Osteoblast (primary cell): ENCODE results near the gene MYO15B. TPM values are rescaled to one million over a fixed set of nuclear protein-coding genes. Genes with fewer than 3 reads are reported as not detected.
A peak's percentile ranks its signal among the peaks of the same experiment; 100 is the strongest.

Experiments
- DNase-seq: peaks from one replicate; pipeline ENCODE4 v3.0.0; 2011; ENCODE audit warnings: low spot score, mixed read lengths; ENCODE audit not compliant: insufficient read length; ENCODE audit errors: missing footprints
- H2AFZ ChIP-seq: 2 replicates; pipeline ENCODE4 v1.6.0; 2011; ENCODE audit warnings: mild to moderate bottlenecking, low read length
- H3K27ac ChIP-seq: 2 replicates; pipeline ENCODE4 v1.5.1; 2011; ENCODE audit warnings: mild to moderate bottlenecking, low read depth, low read length, moderate library complexity
- H3K27me3 ChIP-seq: 2 replicates; pipeline ENCODE4 v1.6.0; 2012; ENCODE audit warnings: mild to moderate bottlenecking, control low read depth, inconsistent platforms, low read length, moderate library complexity; ENCODE audit not compliant: insufficient read depth
- H3K36me3 ChIP-seq: 2 replicates; pipeline ENCODE4 v1.5.1; 2011; ENCODE audit warnings: mild to moderate bottlenecking, low read length, control low read depth, moderate library complexity; ENCODE audit not compliant: insufficient read depth
- H3K4me1 ChIP-seq: 2 replicates; pipeline ENCODE4 v1.5.1; 2011; ENCODE audit warnings: mild to moderate bottlenecking, low read length, control low read depth, moderate library complexity; ENCODE audit not compliant: insufficient read depth
- H3K4me2 ChIP-seq: 2 replicates; pipeline ENCODE4 v1.6.0; 2011; ENCODE audit warnings: mild to moderate bottlenecking, low read length; ENCODE audit not compliant: insufficient read depth
- H3K4me3 ChIP-seq: fragments of 200-600 bp; sonication (generic); 3 replicates; pipeline ENCODE4 v1.5.1; 2012; ENCODE audit warnings: mild to moderate bottlenecking, low read length, inconsistent platforms; ENCODE audit not compliant: insufficient read depth
- H3K79me2 ChIP-seq: 2 replicates; pipeline ENCODE4 v1.6.0; 2012; ENCODE audit warnings: mild to moderate bottlenecking, low read length, control low read depth, inconsistent platforms; ENCODE audit not compliant: insufficient read depth
- H3K9me3 ChIP-seq: 2 replicates; pipeline ENCODE4 v1.5.1; 2011; ENCODE audit warnings: low read depth, low read length, control low read depth
- H4K20me1 ChIP-seq: 2 replicates; pipeline ENCODE4 v1.6.0; 2012; ENCODE audit warnings: mild to moderate bottlenecking, low read length, control low read depth; ENCODE audit not compliant: insufficient read depth
- total RNA-seq: library from RNA; depleted of rRNA; stranded (reverse); fragments of >200 nt; gene quantifications from 2 replicates; pipeline ENCODE4 v1.2.3, GENCODE V29; 2012
- TF ChIP-seq, protein P1 (sequence below): IDR thresholded peaks from 2 replicates; pipeline ENCODE4 v1.5.1; 2011; ENCODE audit warnings: mild to moderate bottlenecking, low read depth, low read length, moderate library complexity; ENCODE audit errors: extremely low read depth

The MYO15B gene
- total RNA-seq, 1 donor: 1.4 TPM

- Histone ChIP-seq H3K27ac (no peak overlapping the region), H3K9me3 (no peaks in the 10 kb centered on the region), H4K20me1 (no peaks in the 10 kb centered on the region), H3K79me2 (no peaks in the 10 kb centered on the region), H3K36me3 (no peaks in the 10 kb centered on the region), H3K27me3 (no peaks in the 10 kb centered on the region), H3K4me1 (no peaks in the 10 kb centered on the region), H2AFZ (no peak overlapping the region), H3K4me2 (no peak overlapping the region), H3K4me3 (no peak overlapping the region)
- TF ChIP-seq, protein P1, sequence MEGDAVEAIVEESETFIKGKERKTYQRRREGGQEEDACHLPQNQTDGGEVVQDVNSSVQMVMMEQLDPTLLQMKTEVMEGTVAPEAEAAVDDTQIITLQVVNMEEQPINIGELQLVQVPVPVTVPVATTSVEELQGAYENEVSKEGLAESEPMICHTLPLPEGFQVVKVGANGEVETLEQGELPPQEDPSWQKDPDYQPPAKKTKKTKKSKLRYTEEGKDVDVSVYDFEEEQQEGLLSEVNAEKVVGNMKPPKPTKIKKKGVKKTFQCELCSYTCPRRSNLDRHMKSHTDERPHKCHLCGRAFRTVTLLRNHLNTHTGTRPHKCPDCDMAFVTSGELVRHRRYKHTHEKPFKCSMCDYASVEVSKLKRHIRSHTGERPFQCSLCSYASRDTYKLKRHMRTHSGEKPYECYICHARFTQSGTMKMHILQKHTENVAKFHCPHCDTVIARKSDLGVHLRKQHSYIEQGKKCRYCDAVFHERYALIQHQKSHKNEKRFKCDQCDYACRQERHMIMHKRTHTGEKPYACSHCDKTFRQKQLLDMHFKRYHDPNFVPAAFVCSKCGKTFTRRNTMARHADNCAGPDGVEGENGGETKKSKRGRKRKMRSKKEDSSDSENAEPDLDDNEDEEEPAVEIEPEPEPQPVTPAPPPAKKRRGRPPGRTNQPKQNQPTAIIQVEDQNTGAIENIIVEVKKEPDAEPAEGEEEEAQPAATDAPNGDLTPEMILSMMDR: no peak
- DNase-seq: no peak
Measured at GRCh38 chr17:75623386-75623785, 35.8 kb downstream of the MYO15B start.

GRCh38 chr17:75624021-75624420 lies 36.4 kb downstream of the MYO15B start:
- no peaks in the 10 kb centered on the region for H3K4me1 ChIP-seq
- H3K4me3 ChIP-seq: no peak overlapping the region
- H3K27ac ChIP-seq: no peak overlapping the region
- H3K9me3 ChIP-seq: no peaks in the 10 kb centered on the region
- H3K79me2 ChIP-seq: no peaks in the 10 kb centered on the region
- H2AFZ ChIP-seq: no peak overlapping the region
- TF ChIP-seq, protein P1: no peak
- DNase-seq: no peak
- H4K20me1 ChIP-seq: no peaks in the 10 kb centered on the region
- H3K36me3 ChIP-seq: no peaks in the 10 kb centered on the region
- H3K4me2 ChIP-seq: no peak overlapping the region
- no peaks in the 10 kb centered on the region for H3K27me3 ChIP-seq

DNA sequence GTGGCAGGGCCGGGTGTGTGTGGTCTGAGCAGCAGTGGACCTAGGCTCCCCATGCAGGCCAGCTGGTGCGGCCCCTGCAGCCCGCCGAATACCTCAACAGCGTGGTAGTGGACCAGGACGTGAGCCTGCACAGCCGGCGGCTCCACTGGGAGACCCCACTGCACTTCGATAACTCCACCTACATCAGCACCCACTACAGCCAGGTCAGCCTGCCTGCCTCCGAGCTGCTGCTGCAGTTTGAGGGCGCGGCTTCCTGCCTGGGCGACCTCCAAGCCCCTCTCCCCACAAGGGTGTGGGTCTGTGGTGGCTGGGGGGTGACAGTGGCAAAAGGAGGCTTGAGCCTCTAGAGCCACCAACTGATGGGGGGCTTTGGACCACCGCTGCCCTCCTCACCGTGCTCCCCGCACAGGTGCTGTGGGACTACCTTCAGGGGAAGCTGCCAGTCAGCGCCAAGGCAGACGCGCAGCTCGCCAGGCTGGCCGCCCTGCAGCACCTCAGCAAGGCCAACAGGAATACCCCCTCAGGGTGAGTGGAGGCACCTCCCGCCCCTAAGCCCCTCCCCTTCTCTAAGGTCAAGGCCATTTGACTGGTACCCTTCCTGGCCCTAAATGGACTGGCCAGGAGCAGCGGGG lies 37.2 kb downstream of the MYO15B start:
- H2AFZ ChIP-seq: no peak overlapping the region
- H3K36me3 ChIP-seq: no peaks in the 10 kb centered on the region
- H3K27ac ChIP-seq: no peak overlapping the region
- DNase-seq: no peak
- TF ChIP-seq, protein P1: no peak
- no peaks in the 10 kb centered on the region for H3K4me1 ChIP-seq
- H3K79me2 ChIP-seq: no peaks in the 10 kb centered on the region
- H3K4me2 ChIP-seq: no peak overlapping the region
- no peaks in the 10 kb centered on the region for H4K20me1 ChIP-seq
- no peak overlapping the region for H3K4me3 ChIP-seq
- H3K27me3 ChIP-seq: no peaks in the 10 kb centered on the region
- H3K9me3 ChIP-seq: no peaks in the 10 kb centered on the region

DNA sequence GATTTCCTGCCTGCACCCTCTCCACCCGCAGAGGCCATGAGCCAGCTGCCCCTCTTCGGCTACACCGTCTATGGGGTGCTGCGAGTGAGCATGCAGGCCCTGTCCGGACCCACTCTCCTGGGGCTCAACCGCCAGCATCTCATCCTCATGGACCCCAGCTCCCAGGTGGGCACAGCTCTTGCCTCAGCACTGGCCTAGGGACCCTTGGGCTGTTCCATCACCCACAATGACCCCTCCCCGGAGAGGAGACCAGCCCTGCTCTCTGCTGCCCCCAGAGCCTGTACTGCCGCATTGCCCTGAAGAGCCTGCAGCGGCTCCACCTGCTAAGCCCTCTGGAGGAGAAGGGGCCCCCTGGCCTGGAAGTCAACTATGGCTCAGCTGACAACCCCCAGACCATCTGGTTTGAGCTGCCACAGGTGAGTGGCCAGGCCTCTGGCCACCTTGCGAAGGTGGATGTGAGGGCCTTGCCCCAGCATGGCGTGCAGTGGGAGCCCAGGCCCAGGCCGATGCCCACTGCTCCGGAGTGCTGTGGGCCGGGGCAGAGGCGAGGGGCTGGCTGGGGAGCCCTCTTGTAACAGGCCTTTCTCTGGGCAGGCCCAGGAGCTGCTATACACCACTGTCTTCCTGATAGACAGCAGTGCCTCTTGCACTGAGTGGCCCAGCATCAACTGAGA lies 38.4 kb downstream of the MYO15B start:
- no peaks in the 10 kb centered on the region for H3K4me1 ChIP-seq
- H3K27me3 ChIP-seq: no peaks in the 10 kb centered on the region
- H3K9me3 ChIP-seq: no peaks in the 10 kb centered on the region
- no peak overlapping the region for H3K4me2 ChIP-seq
- DNase-seq: peak; percentile 96
- no peaks in the 10 kb centered on the region for H3K36me3 ChIP-seq
- H3K4me3 ChIP-seq: no peak overlapping the region
- no peak overlapping the region for H3K27ac ChIP-seq
- TF ChIP-seq, protein P1: peak; percentile 63
- no peaks in the 10 kb centered on the region for H4K20me1 ChIP-seq
- H2AFZ ChIP-seq: no peak overlapping the region
- H3K79me2 ChIP-seq: no peaks in the 10 kb centered on the region
